ENCODE data around the gene CENPS.

CENPS gene

GRCh38 chr1:10430216-10431069, at the start of gene CENPS:
TSS of gene CENPS (plus strand) at chr1:10430433. CDS start at chr1:10430518, 85 bp downstream.
- no peak for TF ChIP-seq JUND (IDR thresholded peaks at IDR 0.05; ENCODE audit: low read depth)
- in situ Hi-C loops (cut with HindIII; ENCODE audit: low pct_unique_long_range_greater_than_20kb, low sequenced_read_pairs) = no loop called here
- DNase-seq (ENCODE audit: low read depth in 1 of 2, low spot score in 1 of 2) = peak; percentile 83 to 88

DNA sequence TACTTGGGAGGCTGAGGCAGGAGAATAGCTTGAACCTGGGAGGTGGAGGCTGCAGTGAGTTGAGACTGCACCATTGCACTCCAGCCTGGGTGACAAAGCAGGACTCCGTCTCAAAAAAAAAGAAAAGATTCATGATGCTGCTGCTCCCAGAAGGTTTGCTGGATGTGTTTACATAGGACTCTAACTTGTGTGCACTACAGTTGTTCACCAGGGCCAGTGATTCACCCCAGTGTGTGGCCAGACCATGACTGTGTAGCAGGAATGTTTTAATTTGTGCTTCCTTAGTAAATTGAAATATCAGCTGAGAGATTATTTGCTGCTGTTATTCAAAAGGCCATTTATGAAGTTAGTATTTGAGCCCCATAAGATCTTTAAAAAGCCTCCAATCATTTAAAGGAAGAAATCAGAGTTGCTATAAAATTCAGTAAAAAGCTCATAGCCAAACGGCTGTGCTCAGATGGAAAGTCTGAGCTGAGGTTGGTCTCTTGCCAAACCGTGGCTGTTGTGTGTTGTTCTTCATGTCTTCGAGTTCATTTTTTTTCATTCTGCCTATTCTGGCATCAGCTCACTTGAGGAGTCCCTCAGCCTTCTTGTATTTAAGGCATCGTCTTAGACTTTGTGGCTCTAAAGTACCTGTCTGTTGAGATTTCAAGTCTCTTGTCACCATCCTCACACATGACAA, 49.5 kb upstream of the CENPS start:
- in situ Hi-C loops (cut with HindIII; ENCODE audit: low pct_unique_long_range_greater_than_20kb, low sequenced_read_pairs) = no loop called here
- no peak for TF ChIP-seq JUND (IDR thresholded peaks at IDR 0.05; ENCODE audit: low read depth)
- no peak for DNase-seq (ENCODE audit: low read depth in 1 of 2, low spot score in 1 of 2)

DNA sequence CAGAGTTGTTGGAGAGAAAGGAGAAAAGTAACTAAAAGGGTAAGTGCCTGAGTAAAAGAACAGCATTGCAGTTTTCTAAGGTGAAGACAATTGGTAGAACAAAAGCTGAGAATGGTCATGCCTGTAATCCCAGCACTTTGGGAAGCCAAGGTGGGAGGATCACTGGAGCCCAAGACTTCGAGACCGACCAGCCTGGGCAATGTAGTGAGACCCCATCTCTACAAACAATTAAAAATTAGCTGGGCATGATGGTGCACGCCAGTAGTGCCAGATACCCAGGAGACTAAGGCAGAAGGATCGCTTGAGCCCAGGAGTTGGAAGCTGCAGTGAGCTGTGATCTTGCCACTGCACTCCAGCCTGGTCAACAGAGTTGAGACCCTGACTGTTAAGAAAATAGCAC, 46.6 kb upstream of the CENPS start:
- in situ Hi-C loops (cut with HindIII; ENCODE audit: low pct_unique_long_range_greater_than_20kb, low sequenced_read_pairs) = no loop called here
- DNase-seq (ENCODE audit: low read depth in 1 of 2, low spot score in 1 of 2) = no peak
- no peak for TF ChIP-seq JUND (IDR thresholded peaks at IDR 0.05; ENCODE audit: low read depth)

- no peak for TF ChIP-seq JUND (IDR thresholded peaks at IDR 0.05; ENCODE audit: low read depth)
- DNase-seq (ENCODE audit: low read depth in 1 of 2, low spot score in 1 of 2) = no peak
- in situ Hi-C loops (cut with HindIII; ENCODE audit: low pct_unique_long_range_greater_than_20kb, low sequenced_read_pairs) = no loop called here
Observed at GRCh38 chr1:10384219-10384618, 46.0 kb upstream of the CENPS start.

DNA sequence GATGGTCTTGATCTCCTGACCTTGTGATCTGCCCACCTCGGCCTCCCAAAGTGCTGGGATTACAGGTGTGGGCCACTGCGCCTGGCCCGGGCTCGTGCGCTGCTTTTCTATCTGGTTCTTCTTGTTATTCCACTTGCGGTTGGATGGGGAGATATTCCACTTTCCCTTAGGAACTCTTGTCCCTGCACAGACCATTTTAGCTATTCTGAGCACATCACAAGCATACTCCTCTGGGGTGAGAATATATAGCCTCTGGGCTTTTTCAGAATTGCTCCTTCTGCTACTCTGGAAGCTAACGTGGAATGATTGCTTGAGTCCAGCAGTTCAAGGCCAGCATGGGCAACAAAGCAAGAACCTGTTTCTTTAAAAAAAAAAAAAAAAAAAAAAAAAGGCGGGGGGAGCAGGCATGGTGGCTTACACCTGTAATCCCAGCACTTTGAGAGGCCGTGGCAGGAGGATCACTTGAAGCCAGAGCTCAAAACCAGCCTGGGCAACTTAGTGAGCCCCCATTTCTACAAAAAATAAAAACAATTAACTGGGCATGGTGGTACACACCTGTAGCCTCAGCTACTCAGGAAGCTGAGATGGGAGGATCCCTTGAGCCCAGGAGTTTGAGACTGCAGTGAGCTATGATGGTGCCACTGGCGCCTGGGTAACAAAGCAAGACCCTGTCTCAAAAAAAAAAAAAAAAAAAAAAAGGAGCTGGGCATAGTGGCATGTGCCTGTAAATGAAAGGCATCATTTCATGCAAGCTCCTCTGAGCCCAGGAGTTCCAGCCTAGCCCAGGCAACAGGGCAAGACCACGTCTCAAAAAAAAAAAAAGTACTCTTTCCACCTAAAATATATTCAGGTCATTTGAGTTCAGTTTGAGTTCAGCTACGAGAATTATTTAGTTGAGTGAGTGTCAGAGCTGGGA, 43.2 kb upstream of the CENPS start:
- in situ Hi-C loops (cut with HindIII; ENCODE audit: low pct_unique_long_range_greater_than_20kb, low sequenced_read_pairs) = no loop called here
- peak in 1 of 2 experiments; percentile 52 for DNase-seq (ENCODE audit: low read depth in 1 of 2, low spot score in 1 of 2)
- no peak for TF ChIP-seq JUND (IDR thresholded peaks at IDR 0.05; ENCODE audit: low read depth)

GRCh38 chr1:10387677-10388386, 42.4 kb upstream of the CENPS start:
- peak; percentile 15 to 48 for DNase-seq (ENCODE audit: low read depth in 1 of 2, low spot score in 1 of 2)
- in situ Hi-C loops (cut with HindIII; ENCODE audit: low pct_unique_long_range_greater_than_20kb, low sequenced_read_pairs) = no loop called here
- no peak for TF ChIP-seq JUND (IDR thresholded peaks at IDR 0.05; ENCODE audit: low read depth)

- no peak for TF ChIP-seq JUND (IDR thresholded peaks at IDR 0.05; ENCODE audit: low read depth)
- no peak for DNase-seq (ENCODE audit: low read depth in 1 of 2, low spot score in 1 of 2)
- in situ Hi-C loops (cut with HindIII; ENCODE audit: low pct_unique_long_range_greater_than_20kb, low sequenced_read_pairs) = no loop called here
Observed at GRCh38 chr1:10388387-10388715, 41.9 kb upstream of the CENPS start.

DNA sequence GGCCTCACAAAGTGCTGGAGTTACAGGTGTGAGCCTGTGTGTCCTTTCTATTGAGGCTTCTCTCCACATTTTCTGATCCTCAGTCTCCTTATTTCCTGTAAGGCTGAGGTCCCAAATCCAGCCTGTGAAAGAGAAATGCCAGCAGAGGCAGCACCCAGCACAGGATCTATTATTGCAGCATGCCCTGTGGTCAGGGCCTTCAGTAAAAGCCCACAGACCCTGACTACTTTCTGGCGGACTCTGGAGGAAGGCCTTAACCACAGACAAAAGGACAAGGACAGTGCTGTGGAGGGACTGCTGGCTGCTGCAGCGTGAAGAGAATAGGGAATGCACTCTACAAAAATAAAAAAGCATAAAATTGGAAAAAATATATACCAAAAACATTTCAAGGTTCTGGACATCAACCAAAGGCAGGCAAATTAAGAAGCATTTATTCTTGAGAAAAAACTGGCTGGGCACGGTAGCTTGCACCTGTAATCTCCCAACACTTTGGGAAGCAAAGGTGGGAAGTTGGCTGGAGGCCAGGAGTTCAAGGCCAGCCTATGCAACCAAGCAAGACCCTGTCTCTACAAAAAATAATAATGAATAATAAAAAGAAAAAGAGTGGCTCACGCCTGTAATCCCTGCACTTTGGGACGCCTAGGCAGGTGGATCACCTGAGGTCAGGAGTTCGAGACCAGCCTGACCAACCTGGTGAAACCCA, 40.8 kb upstream of the CENPS start:
- in situ Hi-C loops (cut with HindIII; ENCODE audit: low pct_unique_long_range_greater_than_20kb, low sequenced_read_pairs) = no loop called here
- no peak for TF ChIP-seq JUND (IDR thresholded peaks at IDR 0.05; ENCODE audit: low read depth)
- no peak for DNase-seq (ENCODE audit: low read depth in 1 of 2, low spot score in 1 of 2)

DNA sequence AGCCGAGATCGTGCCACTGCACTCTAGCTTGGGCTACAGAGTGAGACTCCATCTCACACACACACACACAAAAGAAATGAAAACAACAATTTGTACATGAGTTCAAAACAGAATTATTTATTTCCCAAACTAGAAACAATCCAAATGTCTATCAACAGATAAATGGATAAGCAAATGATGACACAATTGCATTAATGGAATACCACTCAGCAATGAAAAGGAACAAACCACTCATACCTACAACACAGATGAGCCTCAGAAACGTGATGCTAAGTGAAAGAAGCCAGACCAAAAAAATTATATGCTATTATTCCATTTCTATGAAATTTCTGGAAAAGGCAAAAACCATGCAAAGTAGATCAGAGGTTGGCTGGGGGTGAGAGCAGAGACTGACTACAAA, 33.4 kb upstream of the CENPS start:
- in situ Hi-C loops (cut with HindIII; ENCODE audit: low pct_unique_long_range_greater_than_20kb, low sequenced_read_pairs) = no loop called here
- no peak for TF ChIP-seq JUND (IDR thresholded peaks at IDR 0.05; ENCODE audit: low read depth)

GRCh38 chr1:10398278-10398733, 31.9 kb upstream of the CENPS start:
- in situ Hi-C loops (cut with HindIII; ENCODE audit: low pct_unique_long_range_greater_than_20kb, low sequenced_read_pairs) = no loop called here
- TF ChIP-seq JUND (IDR thresholded peaks at IDR 0.05; ENCODE audit: low read depth) = no peak

More for the DNA sequence above, 33.4 kb upstream of the CENPS start:
- DNase-seq (ENCODE audit: low read depth in 1 of 2, low spot score in 1 of 2) = no peak

GRCh38 chr1:10398734-10399443, 31.3 kb upstream of the CENPS start, which contains the start of gene PGD:
TSS of gene PGD (plus strand) at chr1:10399064. CDS start at chr1:10399118, 54 bp downstream.
- in situ Hi-C loops (cut with HindIII; ENCODE audit: low pct_unique_long_range_greater_than_20kb, low sequenced_read_pairs) = no loop called here
- DNase-seq (ENCODE audit: low read depth in 1 of 2, low spot score in 1 of 2) = peak; percentile 88 to 98
- no peak for TF ChIP-seq JUND (IDR thresholded peaks at IDR 0.05; ENCODE audit: low read depth)

More at GRCh38 chr1:10398278-10398733, 31.9 kb upstream of the CENPS start:
- DNase-seq (ENCODE audit: low read depth in 1 of 2, low spot score in 1 of 2) = no peak
